Osteoblast (primary cell): ENCODE measurements around the gene PLA2G2C. TPM values are rescaled to one million over a fixed set of nuclear protein-coding genes. Genes with fewer than 3 reads are reported as not detected.

Experiments
- DNase-seq: peaks from one replicate; pipeline ENCODE4 v3.0.0; 2011; ENCODE audit warnings: low spot score, mixed read lengths; ENCODE audit not compliant: insufficient read length; ENCODE audit errors: missing footprints
- H2AFZ ChIP-seq: 2 replicates; pipeline ENCODE4 v1.6.0; 2011; ENCODE audit warnings: mild to moderate bottlenecking, low read length
- H3K27ac ChIP-seq: 2 replicates; pipeline ENCODE4 v1.5.1; 2011; ENCODE audit warnings: mild to moderate bottlenecking, low read depth, low read length, moderate library complexity
- H3K27me3 ChIP-seq: 2 replicates; pipeline ENCODE4 v1.6.0; 2012; ENCODE audit warnings: mild to moderate bottlenecking, control low read depth, inconsistent platforms, low read length, moderate library complexity; ENCODE audit not compliant: insufficient read depth
- H3K36me3 ChIP-seq: 2 replicates; pipeline ENCODE4 v1.5.1; 2011; ENCODE audit warnings: mild to moderate bottlenecking, low read length, control low read depth, moderate library complexity; ENCODE audit not compliant: insufficient read depth
- H3K4me1 ChIP-seq: 2 replicates; pipeline ENCODE4 v1.5.1; 2011; ENCODE audit warnings: mild to moderate bottlenecking, low read length, control low read depth, moderate library complexity; ENCODE audit not compliant: insufficient read depth
- H3K4me2 ChIP-seq: 2 replicates; pipeline ENCODE4 v1.6.0; 2011; ENCODE audit warnings: mild to moderate bottlenecking, low read length; ENCODE audit not compliant: insufficient read depth
- H3K4me3 ChIP-seq: fragments of 200-600 bp; sonication (generic); 3 replicates; pipeline ENCODE4 v1.5.1; 2012; ENCODE audit warnings: mild to moderate bottlenecking, low read length, inconsistent platforms; ENCODE audit not compliant: insufficient read depth
- H3K79me2 ChIP-seq: 2 replicates; pipeline ENCODE4 v1.6.0; 2012; ENCODE audit warnings: mild to moderate bottlenecking, low read length, control low read depth, inconsistent platforms; ENCODE audit not compliant: insufficient read depth
- H3K9me3 ChIP-seq: 2 replicates; pipeline ENCODE4 v1.5.1; 2011; ENCODE audit warnings: low read depth, low read length, control low read depth
- H4K20me1 ChIP-seq: 2 replicates; pipeline ENCODE4 v1.6.0; 2012; ENCODE audit warnings: mild to moderate bottlenecking, low read length, control low read depth; ENCODE audit not compliant: insufficient read depth
- total RNA-seq: library from RNA; depleted of rRNA; stranded (reverse); fragments of >200 nt; gene quantifications from 2 replicates; pipeline ENCODE4 v1.2.3, GENCODE V29; 2012
- TF ChIP-seq, protein P1 (sequence below): IDR thresholded peaks from 2 replicates; pipeline ENCODE4 v1.5.1; 2011; ENCODE audit warnings: mild to moderate bottlenecking, low read depth, low read length, moderate library complexity; ENCODE audit errors: extremely low read depth

The PLA2G2C gene
- total RNA-seq, 1 donor: not detected

- peaks cover 50% of the 10 kb centered on the region for H3K27me3 ChIP-seq
- no peaks in the 10 kb centered on the region for H3K79me2 ChIP-seq
- H2AFZ ChIP-seq: no peak overlapping the region
- no peaks in the 10 kb centered on the region for H3K36me3 ChIP-seq
- H3K9me3 ChIP-seq: no peaks in the 10 kb centered on the region
- TF ChIP-seq, protein P1, sequence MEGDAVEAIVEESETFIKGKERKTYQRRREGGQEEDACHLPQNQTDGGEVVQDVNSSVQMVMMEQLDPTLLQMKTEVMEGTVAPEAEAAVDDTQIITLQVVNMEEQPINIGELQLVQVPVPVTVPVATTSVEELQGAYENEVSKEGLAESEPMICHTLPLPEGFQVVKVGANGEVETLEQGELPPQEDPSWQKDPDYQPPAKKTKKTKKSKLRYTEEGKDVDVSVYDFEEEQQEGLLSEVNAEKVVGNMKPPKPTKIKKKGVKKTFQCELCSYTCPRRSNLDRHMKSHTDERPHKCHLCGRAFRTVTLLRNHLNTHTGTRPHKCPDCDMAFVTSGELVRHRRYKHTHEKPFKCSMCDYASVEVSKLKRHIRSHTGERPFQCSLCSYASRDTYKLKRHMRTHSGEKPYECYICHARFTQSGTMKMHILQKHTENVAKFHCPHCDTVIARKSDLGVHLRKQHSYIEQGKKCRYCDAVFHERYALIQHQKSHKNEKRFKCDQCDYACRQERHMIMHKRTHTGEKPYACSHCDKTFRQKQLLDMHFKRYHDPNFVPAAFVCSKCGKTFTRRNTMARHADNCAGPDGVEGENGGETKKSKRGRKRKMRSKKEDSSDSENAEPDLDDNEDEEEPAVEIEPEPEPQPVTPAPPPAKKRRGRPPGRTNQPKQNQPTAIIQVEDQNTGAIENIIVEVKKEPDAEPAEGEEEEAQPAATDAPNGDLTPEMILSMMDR: no peak
- no peak overlapping the region for H3K4me2 ChIP-seq
- H3K4me3 ChIP-seq: no peak overlapping the region
- no peaks in the 10 kb centered on the region for H4K20me1 ChIP-seq
- H3K4me1 ChIP-seq: no peaks in the 10 kb centered on the region
- no peak overlapping the region for H3K27ac ChIP-seq
- no peak for DNase-seq
These were observed 15.8 kb upstream of the PLA2G2C start for GRCh38 chr1:20202166-20202565.

GRCh38 chr1:20200966-20201365 lies 14.6 kb upstream of the PLA2G2C start:
- Histone ChIP-seq H3K36me3 (no peaks in the 10 kb centered on the region), H3K79me2 (no peaks in the 10 kb centered on the region), H4K20me1 (no peaks in the 10 kb centered on the region), H2AFZ (no peak overlapping the region), H3K27ac (no peak overlapping the region), H3K27me3 (peaks cover 47% of the 10 kb centered on the region), H3K9me3 (no peaks in the 10 kb centered on the region), H3K4me3 (no peak overlapping the region), H3K4me2 (no peak overlapping the region), H3K4me1 (no peaks in the 10 kb centered on the region)
- TF ChIP-seq, protein P1: no peak
- no peak for DNase-seq

GRCh38 chr1:20199840-20200239 lies 13.5 kb upstream of the PLA2G2C start:
- Histone ChIP-seq H3K27me3 (peaks cover 50% of the 10 kb centered on the region), H3K4me2 (no peak overlapping the region), H3K79me2 (no peaks in the 10 kb centered on the region), H3K9me3 (no peaks in the 10 kb centered on the region), H3K4me1 (no peaks in the 10 kb centered on the region), H3K4me3 (no peak overlapping the region), H4K20me1 (no peaks in the 10 kb centered on the region), H3K36me3 (no peaks in the 10 kb centered on the region), H2AFZ (no peak overlapping the region), H3K27ac (no peak overlapping the region)
- TF ChIP-seq, protein P1: no peak
- no peak for DNase-seq

GRCh38 chr1:20199403-20199802 lies 13.1 kb upstream of the PLA2G2C start:
- TF ChIP-seq, protein P1: no peak
- H3K4me1 ChIP-seq: no peaks in the 10 kb centered on the region
- peaks cover 51% of the 10 kb centered on the region for H3K27me3 ChIP-seq

More at GRCh38 chr1:20199403-20199802, 13.1 kb upstream of the PLA2G2C start:
- Histone ChIP-seq H3K4me3 (no peak overlapping the region), H3K36me3 (no peaks in the 10 kb centered on the region), H3K27ac (no peak overlapping the region), H3K9me3 (no peaks in the 10 kb centered on the region), H3K4me2 (no peak overlapping the region), H2AFZ (no peak overlapping the region), H3K79me2 (no peaks in the 10 kb centered on the region), H4K20me1 (no peaks in the 10 kb centered on the region)
- DNase-seq: no peak
